ENCODE measurements around the gene PRKN.
"Not testable (repeated sequence)": the region's sequence is repeated elsewhere in the genome, so short reads cannot be mapped to it uniquely, and the experiment has no call there.

Gene PRKN

GRCh38 chr6:161347988-161348627, 1379.5 kb downstream of the PRKN start:
- no peak for DNase-seq (ENCODE audit: low read depth)

GRCh38 chr6:161347125-161347524, 1380.4 kb downstream of the PRKN start:
- no peak for DNase-seq (ENCODE audit: low read depth)

GRCh38 chr6:161346717-161347116, 1380.8 kb downstream of the PRKN start:
- no peak for DNase-seq (ENCODE audit: low read depth)

DNA sequence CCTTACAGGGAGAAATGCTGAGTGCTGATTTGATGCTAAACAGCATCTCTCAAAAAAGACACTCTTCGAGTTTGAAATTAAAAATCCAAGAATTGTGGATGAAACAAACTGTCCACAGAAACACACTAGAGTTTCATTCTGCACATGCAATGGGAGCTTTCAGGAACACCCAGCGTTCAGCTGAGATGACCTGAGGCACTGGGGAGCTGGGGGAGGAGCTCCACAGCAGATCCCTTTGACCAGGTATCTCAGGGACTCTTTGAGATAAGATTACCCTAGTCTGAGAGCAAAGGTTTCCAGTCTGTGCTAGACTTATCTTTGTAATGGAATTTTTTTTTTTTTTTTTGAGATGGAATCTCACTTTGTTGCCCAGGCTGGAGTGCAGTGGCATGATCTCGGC, 1382.9 kb downstream of the PRKN start:
- no peak for DNase-seq (ENCODE audit: low read depth)

- DNase-seq (ENCODE audit: low read depth), result no peak
These were observed 1385.5 kb downstream of the PRKN start for GRCh38 chr6:161342039-161342438.

DNA sequence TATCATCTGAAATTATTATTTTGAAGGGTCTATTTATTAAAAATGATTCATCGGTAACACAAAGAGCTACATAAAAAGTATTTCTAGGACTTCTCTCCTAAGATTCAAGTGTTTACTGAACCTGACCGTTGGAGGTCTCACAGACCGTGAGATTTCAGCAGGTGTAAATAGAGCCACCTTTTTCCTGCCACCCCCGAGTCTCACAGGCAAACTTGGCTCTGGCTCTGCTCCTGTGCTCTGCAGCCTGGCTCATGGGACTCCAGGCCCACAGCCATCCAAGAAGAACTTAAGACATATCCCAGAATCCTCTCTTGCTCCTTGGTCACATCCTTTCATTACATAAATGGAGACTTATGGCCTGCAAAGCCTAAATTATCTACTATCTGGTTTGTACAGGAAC, 1385.9 kb downstream of the PRKN start:
- DNase-seq (ENCODE audit: low read depth), result no peak

GRCh38 chr6:161338015-161338414, 1389.6 kb downstream of the PRKN start:
- DNase-seq (ENCODE audit: low read depth), result no peak

- DNase-seq (ENCODE audit: low read depth), result no peak
These were observed 1391.1 kb downstream of the PRKN start for GRCh38 chr6:161336479-161336878.

GRCh38 chr6:161333410-161333809, 1394.2 kb downstream of the PRKN start:
- no peak for DNase-seq (ENCODE audit: low read depth)

GRCh38 chr6:161331402-161332081, 1396.0 kb downstream of the PRKN start:
- DNase-seq (ENCODE audit: low read depth), result not testable (repeated sequence)

DNA sequence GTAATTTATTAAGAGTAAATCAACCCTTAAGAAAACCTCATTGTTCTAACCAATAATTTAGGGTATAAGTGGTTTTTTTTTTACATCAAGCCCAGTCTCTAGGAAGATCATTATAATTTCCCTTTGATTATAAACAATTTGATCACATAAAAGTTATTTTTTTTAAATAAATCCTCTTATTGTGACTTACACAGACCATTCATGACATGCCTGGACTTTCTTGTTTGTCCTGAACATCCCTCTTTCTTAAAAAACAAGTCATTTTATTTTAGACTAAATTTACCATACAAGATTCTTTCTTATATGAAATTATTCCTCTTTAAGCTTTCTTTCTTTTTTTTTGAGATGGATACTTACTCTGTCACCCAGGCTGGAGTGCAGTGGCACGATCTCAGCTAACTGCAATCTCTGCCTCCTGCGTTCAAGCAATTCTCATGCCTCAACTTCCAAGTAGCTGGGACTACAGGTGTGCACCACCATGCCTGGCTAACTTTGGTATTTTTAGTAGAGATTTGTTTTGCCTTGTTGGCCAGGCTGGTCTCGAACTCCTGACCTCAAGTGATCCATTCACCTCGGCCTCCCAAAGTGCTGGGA, 1400.1 kb downstream of the PRKN start:
- DNase-seq (ENCODE audit: low read depth), result no peak

GRCh38 chr6:161319231-161319630, 1408.3 kb downstream of the PRKN start:
- no peak for DNase-seq (ENCODE audit: low read depth)

DNA sequence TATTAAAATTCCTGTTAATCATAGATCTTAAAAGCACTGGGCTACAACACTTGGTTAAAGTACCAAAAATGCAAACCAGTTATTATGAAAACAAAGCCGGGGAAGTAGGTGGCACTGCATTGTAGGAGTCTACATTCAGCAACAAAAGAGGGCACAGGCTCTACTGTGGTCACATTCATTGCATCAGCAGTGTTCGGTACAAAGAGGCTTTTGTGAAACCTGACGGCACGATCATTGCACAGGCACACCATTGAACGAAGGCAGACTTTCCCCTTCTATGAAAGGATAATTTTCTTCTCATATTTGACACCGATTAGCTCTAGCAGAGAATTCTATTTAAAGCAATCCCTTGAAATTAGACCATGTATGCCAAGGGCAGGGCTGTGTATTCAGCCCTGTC, 1409.1 kb downstream of the PRKN start:
- no peak for DNase-seq (ENCODE audit: low read depth)

DNA sequence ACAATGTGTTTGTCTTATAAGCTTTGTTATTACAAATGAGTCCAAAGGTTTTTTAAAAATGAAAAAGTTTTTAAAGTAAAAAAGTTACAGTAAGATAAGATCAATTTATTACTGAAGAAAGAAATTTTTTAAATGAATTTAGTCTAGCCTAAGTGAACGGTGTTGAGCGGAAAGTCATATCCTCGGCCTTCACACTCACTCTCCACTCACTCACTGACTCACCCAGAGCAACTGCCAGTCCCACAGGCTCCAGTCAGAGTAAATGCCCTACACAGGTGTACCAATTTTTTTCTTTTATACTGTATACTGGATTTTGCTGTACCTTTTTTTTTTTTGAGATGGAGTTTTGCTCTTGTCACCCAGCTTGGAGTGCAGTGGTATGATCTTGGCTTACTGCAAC, 1411.0 kb downstream of the PRKN start:
- no peak for DNase-seq (ENCODE audit: low read depth)

DNA sequence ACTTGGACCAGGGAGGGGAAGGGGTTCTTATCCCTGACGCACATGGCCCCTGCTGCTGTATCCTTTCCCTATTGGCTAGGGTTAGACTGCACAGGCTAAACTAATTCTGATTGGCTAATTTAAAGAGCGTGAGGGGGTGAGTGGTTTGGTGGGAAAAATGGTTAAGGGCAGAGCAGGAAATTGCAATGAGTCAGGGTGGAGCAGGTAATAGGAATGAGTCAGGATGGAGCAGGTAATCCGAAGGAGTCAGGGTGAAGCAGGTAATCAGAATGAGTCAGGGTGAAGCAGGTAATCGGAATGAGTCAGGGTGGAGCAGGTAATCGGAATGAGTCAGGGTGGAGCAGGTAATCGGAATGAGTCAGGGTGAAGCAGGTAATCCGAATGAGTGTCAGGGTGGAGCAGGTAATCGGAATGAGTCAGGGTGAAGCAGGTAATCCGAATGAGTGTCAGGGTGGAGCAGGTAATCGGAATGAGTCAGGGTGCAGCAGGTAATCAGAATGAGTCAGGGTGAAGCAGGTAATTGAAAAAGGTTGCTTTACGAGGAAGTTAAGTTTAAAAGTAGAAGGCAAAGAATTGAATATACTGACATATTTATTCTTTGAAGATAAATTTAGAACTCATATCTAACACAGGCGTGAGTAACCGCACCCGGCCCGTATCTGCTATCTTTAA, 1412.2 kb downstream of the PRKN start:
- not testable (repeated sequence) for DNase-seq (ENCODE audit: low read depth)

- DNase-seq (ENCODE audit: low read depth), result not testable (repeated sequence)
These were observed 1412.9 kb downstream of the PRKN start for GRCh38 chr6:161314541-161315245.

DNA sequence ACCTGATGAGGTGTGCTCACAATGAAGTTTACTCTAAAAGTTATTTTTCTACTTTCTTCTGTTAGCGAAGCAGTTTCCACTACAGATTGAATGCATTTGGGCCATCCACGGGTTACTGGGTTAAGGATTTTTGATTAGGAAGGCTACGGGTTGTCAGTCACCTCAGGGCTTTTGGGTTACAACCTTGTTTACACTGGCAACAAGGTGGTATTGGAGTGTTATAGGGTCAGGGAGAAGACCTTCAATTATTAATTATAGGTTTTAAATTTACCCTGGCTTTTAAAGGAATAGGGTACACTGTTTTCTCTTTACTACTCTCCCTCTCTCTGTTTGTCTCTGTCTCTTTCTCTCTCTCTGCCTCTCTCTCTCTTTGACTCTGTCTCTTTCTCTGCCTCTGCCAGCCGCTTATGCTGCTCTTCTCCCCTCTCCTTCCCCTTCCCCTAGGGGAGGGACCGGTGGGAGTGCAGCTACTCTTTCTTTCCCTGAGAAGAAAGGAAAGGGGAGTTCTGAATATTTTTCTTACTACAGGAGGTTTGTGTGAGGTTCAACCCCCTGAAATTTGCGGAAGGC, 1413.5 kb downstream of the PRKN start:
- no peak for DNase-seq (ENCODE audit: low read depth)

DNA sequence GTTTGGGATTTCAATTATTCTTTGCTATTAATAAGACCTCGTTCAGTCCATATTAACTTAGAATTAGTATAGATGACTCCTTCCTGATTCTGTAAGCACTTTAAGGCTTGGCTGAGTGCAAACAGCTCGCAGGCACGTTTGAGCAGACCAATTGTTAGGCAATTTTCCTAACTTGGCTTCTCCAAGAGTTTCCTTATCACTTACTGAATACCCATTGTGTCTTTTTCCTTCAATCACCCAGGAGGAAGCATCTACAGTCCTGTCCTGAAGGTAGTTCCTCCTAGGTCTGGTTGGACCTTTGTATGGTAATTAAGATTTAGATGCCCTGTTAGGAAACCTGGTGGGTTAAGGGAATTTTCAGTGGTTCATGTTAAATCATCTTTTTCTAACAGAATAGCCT, 1414.1 kb downstream of the PRKN start:
- not testable (repeated sequence) for DNase-seq (ENCODE audit: low read depth)

DNA sequence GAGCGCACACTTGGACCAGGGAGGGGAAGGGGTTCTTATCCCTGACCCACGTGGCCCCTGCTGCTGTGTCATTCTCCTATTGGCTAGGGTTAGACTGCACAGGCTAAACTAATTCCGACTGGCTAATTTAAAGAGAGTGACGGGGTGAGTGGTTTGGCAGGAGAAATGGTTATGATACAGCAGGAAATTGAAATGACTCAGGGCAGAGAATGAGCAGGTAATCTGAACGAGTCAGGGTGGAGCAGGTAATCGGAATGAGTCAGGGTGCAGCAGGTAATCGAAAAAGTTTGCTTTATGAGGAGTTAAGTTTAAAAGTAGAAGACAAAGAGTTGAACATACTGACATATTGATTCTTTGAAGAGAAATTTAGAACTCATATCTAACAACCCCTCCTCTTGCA, 1417.8 kb downstream of the PRKN start:
- DNase-seq (ENCODE audit: low read depth), result not testable (repeated sequence)

DNA sequence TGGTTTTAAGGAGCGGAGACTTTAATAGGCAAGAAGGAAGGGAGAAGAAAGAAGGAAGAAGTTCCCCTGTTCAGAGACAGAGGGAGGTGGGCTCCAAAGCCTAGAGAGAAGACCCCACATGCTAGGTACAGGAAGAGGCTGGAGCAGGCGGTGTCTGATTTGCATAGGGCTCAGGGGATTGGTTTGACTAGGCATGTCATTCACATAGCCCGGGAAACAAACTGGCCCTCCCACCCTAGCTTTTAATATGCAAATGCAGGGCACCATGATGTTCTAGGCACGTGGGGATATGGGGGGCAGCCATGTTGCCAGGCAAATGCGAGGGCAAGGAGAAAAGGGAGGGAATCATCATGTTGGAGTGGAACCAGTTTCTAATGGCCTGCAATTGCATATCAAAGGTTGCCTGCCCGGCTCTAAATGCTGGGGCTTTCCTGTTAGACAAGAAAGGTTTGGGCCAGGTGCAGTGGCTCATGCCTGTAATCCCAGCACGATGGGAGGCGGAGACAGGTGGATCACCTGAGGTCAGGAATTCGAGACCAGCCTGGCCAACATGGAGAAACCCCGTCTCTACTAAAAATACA, 1419.4 kb downstream of the PRKN start:
- DNase-seq (ENCODE audit: low read depth), result no peak

DNA sequence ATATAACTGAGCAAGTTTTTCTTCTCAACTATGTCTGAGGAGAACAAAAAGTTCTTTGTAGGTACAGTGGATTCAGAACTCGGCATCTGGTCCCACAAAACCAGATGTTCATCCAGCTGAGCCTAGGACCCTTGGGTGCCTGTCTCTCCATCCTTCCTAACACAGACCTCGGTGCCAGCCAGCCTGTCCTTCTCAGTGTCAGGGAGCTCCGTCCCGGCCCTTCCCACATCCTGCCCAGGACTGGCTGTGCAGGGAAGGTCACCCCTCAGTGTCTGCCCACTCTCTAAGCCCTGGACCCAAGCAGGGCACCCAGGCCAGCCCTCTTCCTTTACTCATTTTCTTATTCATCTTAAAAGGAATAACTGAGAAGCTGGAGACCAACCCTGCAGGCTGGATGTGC, 1421.7 kb downstream of the PRKN start:
- no peak for DNase-seq (ENCODE audit: low read depth)

Measured in stimulated activated CD8-positive, alpha-beta memory T cell treated with anti-CD3 and anti-CD28 coated beads, Interleukin-12 subunit alpha, Interleukin-12 subunit beta, amount 100 ng/mL, for 4 hours (primary cell).